GM21825 (cell line): ENCODE measurements around the gene SORCS2.

ENCODE experiments used
- ATAC-seq: cut with Tn5 transposase; IDR thresholded peaks from one replicate; pipeline ENCODE4 v1.9.1; 2021; ENCODE audit warnings: mild to moderate bottlenecking, moderate library complexity; ENCODE audit not compliant: unreplicated experiment

The SORCS2 gene

GRCh38 chr4:7535619-7536018 is 343.3 kb downstream of the SORCS2 start:
- ATAC-seq: no peak

DNA sequence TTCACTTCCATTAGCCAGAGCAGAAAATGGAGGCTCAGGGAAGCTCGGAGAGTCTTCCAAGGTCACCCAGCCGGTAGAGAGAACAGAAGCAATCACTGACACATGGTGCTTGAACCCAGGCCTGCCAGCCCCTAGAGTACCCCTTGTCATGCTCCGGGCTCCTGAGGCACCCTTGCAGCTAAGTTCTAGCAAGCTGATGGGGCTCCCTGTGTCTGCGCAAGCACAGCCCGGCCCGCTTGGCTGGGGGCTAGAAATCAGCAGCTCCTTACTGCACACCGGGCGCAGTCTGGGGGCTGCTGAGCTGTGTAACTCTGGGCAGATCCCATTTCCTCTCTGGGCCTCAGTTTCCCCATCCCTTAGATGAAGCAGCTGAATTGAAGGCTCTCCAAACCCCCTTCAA is 344.5 kb downstream of the SORCS2 start:
- ATAC-seq: no peak

- no peak for ATAC-seq
Observed at GRCh38 chr4:7537853-7538400, 345.6 kb downstream of the SORCS2 start.

- ATAC-seq: no peak
Observed at GRCh38 chr4:7538518-7538917, 346.2 kb downstream of the SORCS2 start.

DNA sequence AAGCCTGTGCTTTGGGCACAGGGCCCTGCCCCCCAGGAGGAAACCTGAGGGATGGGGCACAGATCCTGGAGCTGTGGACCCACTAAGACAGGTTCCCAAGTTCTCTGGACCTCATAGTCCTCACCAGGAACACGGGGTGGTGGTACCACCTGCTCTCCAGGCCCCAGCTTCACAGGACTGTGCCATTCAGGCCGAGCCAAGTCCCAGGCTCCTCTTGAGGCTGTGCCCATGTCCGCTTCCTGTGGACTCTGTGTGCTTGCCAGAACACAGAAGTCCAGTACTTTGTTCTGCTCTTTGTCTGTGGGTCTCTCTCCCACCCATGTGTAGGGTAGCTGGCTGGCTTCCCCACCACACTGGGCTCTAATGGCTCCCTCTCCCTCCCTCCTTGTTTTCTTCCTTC is 346.8 kb downstream of the SORCS2 start:
- no peak for ATAC-seq

GRCh38 chr4:7539659-7540058 is 347.3 kb downstream of the SORCS2 start:
- ATAC-seq: no peak

GRCh38 chr4:7540206-7540605 is 347.9 kb downstream of the SORCS2 start:
- ATAC-seq: no peak

DNA sequence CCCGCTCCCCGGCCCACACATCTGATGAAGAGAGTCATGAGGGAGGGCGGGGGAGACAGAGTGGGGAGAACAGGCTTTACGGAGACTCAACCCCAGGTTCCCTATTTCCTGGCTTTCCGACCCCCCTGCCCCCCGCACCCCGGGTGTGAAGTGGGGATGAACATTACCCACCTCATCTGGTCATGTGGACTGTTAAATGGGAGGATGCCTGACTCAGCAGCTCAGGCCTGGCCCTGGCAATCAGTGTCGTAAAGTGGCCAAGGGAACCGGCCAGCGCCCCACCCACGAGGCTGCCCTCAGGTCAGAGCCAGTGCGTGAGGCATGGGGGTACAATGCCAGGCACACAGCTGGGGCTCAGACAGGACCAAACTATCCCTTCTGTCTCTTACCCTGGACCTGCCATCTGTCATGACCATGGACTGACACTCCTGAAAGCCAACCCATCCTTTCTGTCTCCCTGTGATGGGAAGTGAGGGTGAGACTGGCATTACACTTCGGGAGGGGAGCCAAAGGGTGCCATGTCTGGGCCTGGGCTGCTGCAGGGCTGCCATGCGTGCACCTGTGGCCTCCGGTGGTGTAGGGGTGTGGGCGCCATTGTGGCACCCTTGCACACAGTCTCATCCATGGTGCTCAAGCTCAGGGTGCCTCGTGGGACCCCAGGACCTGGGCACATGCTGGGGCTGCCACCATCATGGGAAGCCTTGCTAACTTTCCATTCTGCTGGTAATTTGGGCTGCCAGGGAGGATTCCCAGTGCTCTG is 348.5 kb downstream of the SORCS2 start:
- ATAC-seq: no peak

GRCh38 chr4:7541414-7541810 is 349.1 kb downstream of the SORCS2 start:
- ATAC-seq: no peak

GRCh38 chr4:7542781-7543180 is 350.4 kb downstream of the SORCS2 start:
- ATAC-seq: no peak

- ATAC-seq: no peak
Observed at GRCh38 chr4:7546152-7546808, 353.9 kb downstream of the SORCS2 start.

DNA sequence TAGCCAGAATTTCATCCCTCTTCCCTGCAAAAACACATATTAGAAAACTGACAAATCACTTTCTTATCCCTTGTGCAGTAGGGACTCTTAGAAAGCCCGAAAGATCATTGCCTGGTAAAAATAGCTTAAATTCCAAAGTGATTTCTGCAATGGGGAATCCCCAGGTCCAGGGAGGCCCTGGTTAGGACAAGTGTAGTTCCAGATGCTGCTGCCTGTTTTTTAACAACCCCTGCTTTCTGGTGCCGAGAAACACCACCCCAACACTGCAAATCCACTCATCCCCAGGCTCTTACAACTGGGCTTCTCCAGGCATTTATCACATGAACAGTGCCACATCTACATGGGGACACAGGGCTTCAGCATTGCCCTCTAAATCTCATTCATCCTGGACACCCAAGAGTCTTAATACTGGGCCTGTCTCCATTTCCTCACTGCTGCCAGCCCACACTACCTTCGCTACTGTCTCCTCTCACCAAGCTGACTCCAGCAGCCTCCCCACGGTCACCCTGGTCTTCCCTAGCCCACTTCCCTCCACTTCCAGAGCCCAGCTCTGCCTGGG is 354.6 kb downstream of the SORCS2 start:
- ATAC-seq: no peak

DNA sequence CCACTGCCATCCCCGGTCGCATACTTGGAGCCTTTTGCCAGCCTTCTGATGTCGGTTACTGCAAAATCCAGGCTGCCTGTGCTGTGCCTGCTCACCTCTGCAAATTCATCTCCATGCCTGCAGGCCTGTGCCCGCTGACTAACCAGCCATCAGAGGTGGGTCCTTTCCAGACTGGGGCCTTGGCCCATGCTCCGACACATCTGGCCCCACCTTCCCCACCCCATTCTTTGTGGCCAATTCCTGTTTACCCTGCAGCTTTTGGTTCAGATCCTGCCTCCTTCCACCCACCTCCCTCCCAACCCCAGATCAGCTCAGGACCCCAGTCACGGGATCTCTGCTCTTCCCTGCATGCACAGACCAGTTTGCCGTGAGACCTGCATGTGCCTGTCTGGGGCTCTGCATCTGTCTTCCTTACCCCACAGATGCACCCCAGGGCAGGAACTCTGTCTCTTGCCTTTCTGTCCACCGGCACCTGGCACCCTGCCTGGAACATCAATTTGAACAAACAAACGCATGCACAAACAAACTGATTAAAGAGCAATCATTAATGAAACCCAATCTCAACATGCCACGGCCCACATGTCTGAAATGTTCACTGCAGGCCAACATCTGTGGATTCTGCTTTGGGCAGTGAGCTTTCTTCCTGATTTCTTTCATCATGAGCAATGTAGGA is 355.2 kb downstream of the SORCS2 start:
- no peak for ATAC-seq

DNA sequence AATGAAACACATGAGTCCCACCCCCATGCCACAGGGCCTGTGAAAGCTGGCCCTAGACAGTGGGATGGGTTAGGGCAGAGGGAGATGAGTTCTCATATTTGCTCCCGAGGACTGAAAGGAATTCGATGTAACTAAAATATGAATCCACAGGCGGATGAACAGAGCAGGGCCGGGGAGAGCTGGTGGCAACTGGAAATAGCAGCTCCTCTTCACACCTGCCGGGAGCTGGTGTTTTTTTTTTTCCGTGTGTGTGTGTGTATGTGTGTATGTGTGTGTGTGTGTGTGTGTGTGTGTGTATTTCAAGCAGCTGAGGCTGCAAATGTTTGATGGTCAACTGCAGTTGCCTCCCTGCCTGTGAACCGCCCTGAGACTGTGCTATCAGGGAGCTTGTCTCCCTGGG is 357.5 kb downstream of the SORCS2 start:
- no peak for ATAC-seq

DNA sequence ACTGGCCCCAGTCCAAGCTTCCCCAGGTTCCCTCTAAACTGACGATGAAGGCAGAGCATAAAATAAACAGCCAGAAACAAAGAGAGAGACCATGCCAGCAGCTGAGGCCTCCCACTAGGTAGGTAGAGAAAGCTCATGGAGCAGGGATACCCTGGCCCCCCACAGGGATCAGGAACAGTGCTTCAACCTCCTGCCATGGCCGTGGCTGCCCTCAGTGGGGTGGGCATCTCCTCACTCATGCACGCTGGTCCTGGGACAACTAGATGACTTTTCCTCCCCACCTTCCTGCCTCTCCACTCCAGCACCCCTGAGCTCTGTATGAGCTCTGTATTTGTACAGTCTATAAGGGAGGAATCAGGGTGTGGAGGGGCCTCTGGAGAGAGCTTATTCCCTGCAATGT is 360.1 kb downstream of the SORCS2 start:
- no peak for ATAC-seq

DNA sequence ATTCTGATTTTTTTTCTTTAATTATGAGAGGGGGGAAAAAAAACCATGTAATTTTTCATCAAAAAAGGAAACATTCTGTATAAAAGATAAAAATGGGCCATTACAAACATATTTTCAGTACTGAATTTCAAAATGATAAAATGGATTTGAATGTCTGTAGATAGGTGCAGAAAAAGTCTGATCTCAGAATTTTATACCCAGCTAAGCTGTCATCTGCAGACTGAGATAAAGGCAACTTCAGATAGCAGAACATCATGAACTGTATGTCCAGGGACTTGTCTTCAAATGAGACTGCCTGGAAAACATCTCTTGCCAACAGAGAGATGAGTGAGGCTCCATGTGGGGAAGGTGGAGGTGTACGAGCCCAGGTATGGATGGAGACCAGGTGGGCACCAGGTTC is 360.9 kb downstream of the SORCS2 start:
- ATAC-seq: no peak

GRCh38 chr4:7554905-7555304 is 362.6 kb downstream of the SORCS2 start:
- ATAC-seq: no peak

DNA sequence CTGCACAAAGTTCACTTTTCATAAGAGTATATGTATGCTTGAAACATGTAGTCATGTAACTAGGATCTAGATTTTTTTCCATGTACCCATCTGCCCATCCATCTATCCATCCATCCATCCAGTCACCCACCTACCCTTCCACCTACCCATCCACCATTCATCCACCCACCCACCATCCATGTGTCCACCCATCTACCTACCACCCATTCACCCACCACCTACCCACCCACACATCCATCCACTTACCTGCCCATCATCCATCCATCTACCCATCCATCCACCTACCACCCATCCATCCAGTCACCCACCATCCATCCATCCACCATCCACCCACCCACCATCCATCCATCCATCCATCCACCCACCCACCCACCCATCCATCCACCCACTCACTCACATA is 364.2 kb downstream of the SORCS2 start:
- ATAC-seq: no peak

- no peak for ATAC-seq
Observed at GRCh38 chr4:7557456-7557855, 365.1 kb downstream of the SORCS2 start.

- no peak for ATAC-seq
Observed at GRCh38 chr4:7558436-7558835, 366.1 kb downstream of the SORCS2 start.

DNA sequence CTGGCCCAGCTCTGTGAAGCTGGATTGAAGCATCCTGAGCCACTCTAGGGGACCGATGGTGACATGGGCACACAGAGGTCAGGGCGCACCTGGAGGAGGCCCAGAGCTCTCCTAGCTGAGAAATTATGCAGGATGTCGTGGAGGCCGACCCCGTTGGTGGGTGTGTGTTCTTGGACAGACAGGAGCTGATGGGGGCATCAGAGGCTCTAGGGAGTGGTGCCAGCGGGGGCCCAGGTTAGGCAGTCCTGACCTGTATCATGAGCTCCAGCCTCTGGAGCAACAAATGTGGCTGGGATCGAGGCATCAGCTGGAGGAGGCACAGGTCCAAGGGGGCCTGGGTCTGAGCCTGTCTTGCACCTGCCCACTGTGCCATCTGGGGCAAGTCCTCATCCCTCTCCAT is 367.0 kb downstream of the SORCS2 start:
- no peak for ATAC-seq
